ENCODE measurements around the gene PAPSS1.
"Not testable (repeated sequence)": the region's sequence is repeated elsewhere in the genome, so short reads cannot be mapped to it uniquely, and the experiment has no call there.

PAPSS1 gene

GRCh38 chr4:107725281-107725859, 5.3 kb upstream of the PAPSS1 start:
- FAIRE-seq, result no peak

DNA sequence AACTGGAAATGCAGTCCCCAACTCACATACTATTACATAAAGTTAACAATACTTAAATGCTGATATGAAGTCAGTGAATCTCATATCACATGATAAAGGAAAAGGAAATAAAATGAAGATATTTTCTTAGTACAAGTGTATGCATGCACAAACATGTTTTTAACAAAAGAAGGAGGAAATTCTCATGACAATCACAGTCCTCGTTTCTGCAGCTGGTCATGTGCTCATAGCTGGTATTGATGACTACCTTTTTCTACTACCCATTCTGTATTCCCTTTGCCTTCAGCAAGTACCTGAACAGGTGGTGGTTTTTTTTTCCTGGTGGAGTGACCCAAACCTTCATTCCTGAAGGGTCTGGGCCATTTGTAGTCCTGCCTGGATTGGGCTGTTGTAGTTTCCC, 3.3 kb upstream of the PAPSS1 start:
- FAIRE-seq, result not testable (repeated sequence)

DNA sequence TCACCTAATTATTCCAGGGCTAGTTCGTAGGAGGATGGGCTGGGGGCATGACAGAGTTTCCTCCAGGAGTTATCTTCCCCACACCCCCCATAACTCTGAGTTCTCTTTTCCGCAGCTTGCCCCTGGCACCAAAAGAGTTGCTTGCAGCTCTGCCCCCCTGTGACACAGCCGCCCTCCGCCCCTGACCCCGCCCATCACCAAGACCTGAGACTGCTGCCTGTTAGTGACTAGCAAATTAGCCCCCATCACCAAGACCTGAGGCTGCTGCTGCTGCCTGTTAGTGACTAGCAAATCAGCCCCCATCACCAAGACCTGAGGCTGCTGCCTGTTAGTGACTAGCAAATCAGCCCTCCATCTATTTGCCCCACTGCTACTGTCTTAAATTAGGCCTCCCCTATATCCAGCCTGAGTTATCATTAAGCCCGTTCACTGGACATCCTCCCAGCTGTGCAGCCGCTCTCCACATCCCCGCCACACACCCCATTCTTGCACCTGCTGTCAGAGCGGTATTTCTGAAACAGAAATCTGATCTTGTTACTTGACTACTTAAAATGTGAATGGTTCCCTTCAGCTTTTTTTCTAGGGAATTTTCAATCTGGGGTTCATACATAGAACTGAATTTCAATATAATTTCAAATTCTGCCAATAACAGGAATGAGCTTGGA, 1.5 kb upstream of the PAPSS1 start:
- FAIRE-seq, result no peak

- FAIRE-seq, result no peak
These were observed 670 bp downstream of the PAPSS1 start for GRCh38 chr4:107719207-107719921.

- no peak for FAIRE-seq
These were observed 1.6 kb downstream of the PAPSS1 start for GRCh38 chr4:107718351-107718965.

DNA sequence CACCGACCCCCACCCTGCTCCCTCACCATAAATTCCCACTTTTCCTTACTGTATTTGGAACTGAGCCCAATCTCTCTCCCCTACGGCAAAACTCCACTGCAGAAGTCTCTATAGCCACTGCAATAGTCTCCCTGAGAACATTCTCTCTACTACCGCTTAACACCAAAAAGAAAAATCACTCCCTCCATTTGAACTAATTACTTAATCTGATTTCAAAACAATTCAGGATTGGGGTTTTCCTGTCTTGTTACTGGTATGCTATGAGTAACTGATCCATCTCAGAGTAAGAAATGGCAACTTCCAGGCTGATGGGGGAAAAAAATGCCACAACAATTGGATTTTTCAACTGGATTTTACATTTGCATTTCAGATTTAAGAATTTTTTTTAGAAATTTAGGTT, 5.8 kb downstream of the PAPSS1 start:
- FAIRE-seq, result no peak

- FAIRE-seq, result no peak
These were observed 7.8 kb downstream of the PAPSS1 start for GRCh38 chr4:107712236-107712635.

DNA sequence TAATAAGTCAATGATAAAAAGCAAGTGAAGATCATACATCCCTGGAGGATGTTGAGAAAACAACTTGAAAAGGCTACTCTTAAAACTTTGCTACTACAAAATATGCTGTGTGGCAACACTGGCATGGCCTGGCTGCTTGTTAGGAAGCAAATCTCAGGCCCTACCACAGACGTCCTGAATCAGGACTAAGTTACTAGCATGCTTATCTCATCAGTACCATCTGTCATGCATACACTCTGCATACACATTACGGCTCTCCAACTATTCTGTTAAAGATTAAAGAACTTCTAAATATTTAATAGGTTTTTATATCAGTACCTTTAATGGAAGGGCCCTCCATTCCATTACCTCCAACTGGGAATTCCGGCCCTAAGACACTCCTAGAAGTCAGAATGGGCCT, 8.2 kb downstream of the PAPSS1 start:
- FAIRE-seq, result no peak

GRCh38 chr4:107710493-107711459, 9.3 kb downstream of the PAPSS1 start:
- no peak for FAIRE-seq

DNA sequence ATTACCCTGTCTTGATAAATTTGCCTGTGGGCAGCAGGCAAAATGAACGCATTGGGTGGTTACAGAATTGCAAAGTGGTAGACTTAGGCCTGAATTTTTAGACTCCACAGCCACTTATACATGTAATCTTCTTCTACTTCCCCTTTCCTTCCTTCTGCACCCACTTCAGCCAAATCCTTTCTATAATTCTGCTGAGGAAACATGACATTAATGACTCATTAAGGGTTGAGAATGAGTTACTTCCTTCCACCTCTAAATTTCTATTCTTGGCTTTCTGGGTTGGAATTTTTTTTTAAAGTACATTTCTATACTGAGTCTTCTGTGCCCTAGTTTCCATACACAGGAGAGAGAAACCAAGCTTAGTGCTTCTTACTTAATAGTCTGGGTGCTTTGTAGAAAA, 10.1 kb downstream of the PAPSS1 start:
- FAIRE-seq, result no peak

DNA sequence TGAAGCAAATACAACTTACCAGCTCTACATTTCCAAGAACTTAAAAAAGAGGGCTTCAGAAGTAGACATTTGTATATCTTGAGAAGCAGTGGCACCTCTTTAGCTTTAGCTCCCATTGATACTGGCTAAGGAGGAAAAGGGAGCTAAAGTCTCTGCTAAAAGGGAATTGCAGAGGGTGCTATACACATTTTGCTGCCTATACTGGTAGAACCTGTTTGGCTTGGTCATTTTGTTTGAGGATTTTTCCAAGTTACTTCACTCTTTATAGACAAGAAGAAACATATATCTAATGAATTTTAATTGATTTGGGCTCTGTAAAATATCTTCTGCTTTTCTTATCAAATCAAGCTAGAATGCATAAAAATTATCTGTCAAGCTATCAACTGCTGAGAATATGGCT, 11.8 kb downstream of the PAPSS1 start:
- no peak for FAIRE-seq

- no peak for FAIRE-seq
These were observed 14.1 kb downstream of the PAPSS1 start for GRCh38 chr4:107705742-107706556.

GRCh38 chr4:107701565-107701964, 18.5 kb downstream of the PAPSS1 start:
- no peak for FAIRE-seq

DNA sequence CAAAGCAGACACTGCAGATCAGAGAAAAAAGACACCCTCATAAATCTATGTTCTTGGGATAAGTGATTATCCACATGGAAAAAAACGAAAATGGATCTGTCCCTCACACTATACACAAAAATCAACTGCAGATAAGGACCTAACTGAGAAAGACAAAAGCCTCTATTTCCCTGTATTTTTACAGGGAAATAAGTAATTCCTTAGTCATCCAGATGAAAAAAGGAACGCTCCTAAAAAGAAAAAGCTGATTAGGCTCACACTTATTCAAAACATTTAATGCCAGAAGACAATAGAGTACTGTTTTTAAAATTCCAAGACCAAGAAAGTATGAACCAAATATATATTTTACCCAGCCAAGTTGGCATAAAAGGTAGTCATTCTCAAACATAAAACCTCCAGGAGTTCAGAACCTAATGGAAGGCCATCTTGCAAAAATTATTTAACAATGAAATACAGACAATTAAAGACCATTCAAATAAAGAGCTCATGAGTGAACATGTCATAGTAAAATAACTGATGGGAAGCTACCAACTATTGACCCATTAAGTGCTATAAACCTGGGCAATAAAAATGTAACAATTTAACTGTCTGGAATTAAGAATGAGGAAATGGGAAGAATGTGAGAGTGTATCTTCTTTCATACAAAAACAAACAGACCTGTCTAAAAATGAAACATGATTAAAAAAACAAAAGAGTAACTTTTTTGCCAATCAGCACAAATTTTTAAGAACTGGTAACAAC, 20.4 kb downstream of the PAPSS1 start:
- FAIRE-seq, result no peak

DNA sequence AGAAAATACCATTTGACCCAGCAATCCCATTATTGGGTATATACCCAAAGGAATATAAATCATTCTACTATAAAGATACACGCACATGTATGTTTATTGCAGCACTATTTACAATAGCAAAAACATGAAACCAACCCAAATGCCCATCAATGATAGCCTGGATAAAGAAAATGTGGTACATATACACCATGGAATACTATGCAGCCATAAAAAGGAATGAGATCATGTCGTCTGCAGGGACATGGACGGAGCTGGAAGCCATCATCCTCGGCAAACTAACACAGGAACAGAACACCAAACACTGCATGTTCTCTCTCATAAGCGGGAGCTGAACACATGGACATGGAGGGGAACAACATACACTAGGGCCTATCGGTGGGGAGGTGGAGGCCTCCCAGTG, 23.8 kb downstream of the PAPSS1 start:
- FAIRE-seq, result not testable (repeated sequence)

GRCh38 chr4:107693132-107693531, 26.9 kb downstream of the PAPSS1 start:
- FAIRE-seq, result no peak

DNA sequence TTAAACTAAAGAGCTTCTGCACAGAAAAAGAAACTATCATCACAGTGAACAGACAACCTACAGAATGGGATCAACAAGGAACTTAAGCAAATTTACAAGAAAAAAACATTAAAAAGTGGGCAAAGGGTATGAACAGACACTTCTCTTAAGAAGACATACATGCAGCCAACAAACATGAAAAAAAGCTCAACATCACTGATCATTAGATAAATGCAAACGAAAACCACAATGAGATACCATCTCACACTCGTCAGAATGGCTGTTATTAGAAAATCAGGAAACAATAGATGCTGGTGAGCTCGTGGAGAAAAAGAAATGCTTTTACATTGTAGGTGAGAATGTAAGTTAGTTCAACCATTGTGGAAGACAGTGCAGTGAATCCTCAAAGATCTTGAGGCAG, 27.8 kb downstream of the PAPSS1 start:
- FAIRE-seq, result no peak

- FAIRE-seq, result no peak
These were observed 28.7 kb downstream of the PAPSS1 start for GRCh38 chr4:107691378-107691777.

GRCh38 chr4:107689912-107690587, 30.0 kb downstream of the PAPSS1 start:
- no peak for FAIRE-seq

- FAIRE-seq, result no peak
These were observed 31.6 kb downstream of the PAPSS1 start for GRCh38 chr4:107688421-107688820.
